Upper lobe of left lung (tissue), 6 donors: ENCODE data around the gene UGT1A9. TPM values are rescaled to one million over a fixed set of nuclear protein-coding genes. Genes with fewer than 3 reads are reported as not detected.
"Not testable (repeated sequence)": the region's sequence is repeated elsewhere in the genome, so short reads cannot be mapped to it uniquely, and the experiment has no call there.

Experiments used
- ATAC-seq, 2 donors: fragments of 200-7000 bp; cut with Tn5 transposase; one replicate each; pipeline ENCODE4 v1.9.1; 2022; ENCODE audit warnings: mild to moderate bottlenecking in 2 of 2, moderate library complexity in 2 of 2; ENCODE audit not compliant: low FRiP score in 2 of 2
- DNase-seq, 2 donors: peaks; one replicate each; pipeline ENCODE4 v3.0.0-alpha.2; 2019 to 2020
- H3K27ac ChIP-seq, 4 donors: fragments of 200-600 bp; sonication (generic); one replicate each; pipeline ENCODE4 v1.5.1; 2016 to 2019
- H3K27me3 ChIP-seq, 4 donors: fragments of 200-600 bp; sonication (generic); one replicate each; pipeline ENCODE4 v1.5.1; 2017 to 2019
- H3K36me3 ChIP-seq, 4 donors: fragments of 200-600 bp; sonication (generic); one replicate each; pipeline ENCODE4 v1.5.1; 2016 to 2019
- H3K4me1 ChIP-seq, 4 donors: fragments of 200-600 bp; sonication (generic); one replicate each; pipeline ENCODE4 v1.5.1; 2018 to 2019
- H3K4me3 ChIP-seq, 4 donors: fragments of 200-600 bp; sonication (generic); one replicate each; pipeline ENCODE4 v1.5.1; 2017 to 2019; ENCODE audit warnings: mild to moderate bottlenecking in 2 of 4, moderate library complexity in 1 of 4
- H3K9me3 ChIP-seq, 4 donors: fragments of 200-600 bp; sonication (generic); one replicate each; pipeline ENCODE4 v1.5.1; 2018 to 2019
- EP300 ChIP-seq, 4 donors: sonication (generic); formaldehyde crosslinking; IDR thresholded peaks; one replicate each; pipeline ENCODE4 v1.5.1; 2017; ENCODE audit warnings: antibody characterized with exemption in 4 of 4, control low read depth in 2 of 4
- POLR2A ChIP-seq, 4 donors: fragments of 450-650 bp; IDR thresholded peaks; one replicate each; pipeline ENCODE4 v1.5.1; 2016 to 2017; ENCODE audit warnings: antibody characterized with exemption in 4 of 4, mild to moderate bottlenecking in 2 of 4
- POLR2AphosphoS5 ChIP-seq, 2 donors: sonication (generic); formaldehyde crosslinking; IDR thresholded peaks; one replicate each; pipeline ENCODE4 v1.5.1; 2017; ENCODE audit warnings: antibody characterized with exemption in 2 of 2
- WGBS, 2 donors: methylation state at CpG; one replicate each; pipeline ENCODE4 v1.1.5; 2017 to 2018; 5-methylcytosine and 5-hydroxymethylcytosine counted together
- total RNA-seq, 6 donors: library from RNA; depleted of rRNA in 4 of 6; stranded (reverse); fragments of >200 nt in 4 of 6; gene quantifications; one replicate each; pipeline versions ENCODE4 v1.1.0 to v1.2.1, GENCODE V29; 2016 to 2021
- TF ChIP-seq, protein P1 (sequence below), 6 experiments: fragments of 450-650 bp in 4 of 6; fragments of 200-600 bp in 2 of 6; sonication (generic) in 2 of 6; IDR thresholded peaks; one replicate each; pipeline ENCODE4 v1.5.1; 2016 to 2019; ENCODE audit warnings: antibody characterized with exemption in 6 of 6
- donor health status: DM: no; HTN: no; CAD: no; lungs with moderate emphysema.
- donor health status: DM: no; HTN: yes; CAD: no; lungs with severe emphysema.

The UGT1A9 gene
- total RNA-seq, 6 donors from 2014 or later: not detected

DNA sequence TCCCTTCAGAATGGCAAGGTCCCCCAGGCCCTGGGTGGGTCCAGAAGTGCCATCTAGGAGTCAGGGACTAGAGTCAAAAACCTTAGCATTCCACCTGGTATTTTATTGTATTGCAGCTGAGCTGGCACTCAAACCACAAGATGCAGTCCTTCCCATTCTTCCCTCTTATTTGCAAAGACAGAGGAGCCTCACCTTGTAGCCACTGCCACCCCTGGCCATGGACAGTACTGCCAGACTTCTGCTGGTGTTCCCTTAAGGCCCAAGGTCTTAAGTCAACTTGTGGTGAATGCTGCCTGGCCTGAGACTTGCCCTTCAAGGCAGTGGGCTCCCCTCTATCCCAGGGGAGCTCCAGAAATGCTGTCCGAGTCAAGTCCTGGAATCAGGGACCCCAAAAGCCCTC lies 28.6 kb upstream of the UGT1A9 start:
- Histone ChIP-seq H3K27ac (no peak overlapping the region), H3K27me3 (no peaks in the 10 kb centered on the region), H3K4me3 (no peak overlapping the region), H3K4me1 (no peaks in the 10 kb centered on the region), H3K36me3 (no peaks in the 10 kb centered on the region), H3K9me3 (peaks cover 0 to 19% (median 10%) of the 10 kb centered on the region in 4 donors)
- WGBS, 2 donors: 92% methylated on average over 1 of the region's 1 CpG; no CpG with 5 or more reads in 1 of the 2 donors
- ATAC-seq (no peak), DNase-seq (no peak)
- TF ChIP-seq POLR2AphosphoS5 (IDR thresholded peaks at IDR 0.05): no peak
- TF ChIP-seq, protein P1, sequence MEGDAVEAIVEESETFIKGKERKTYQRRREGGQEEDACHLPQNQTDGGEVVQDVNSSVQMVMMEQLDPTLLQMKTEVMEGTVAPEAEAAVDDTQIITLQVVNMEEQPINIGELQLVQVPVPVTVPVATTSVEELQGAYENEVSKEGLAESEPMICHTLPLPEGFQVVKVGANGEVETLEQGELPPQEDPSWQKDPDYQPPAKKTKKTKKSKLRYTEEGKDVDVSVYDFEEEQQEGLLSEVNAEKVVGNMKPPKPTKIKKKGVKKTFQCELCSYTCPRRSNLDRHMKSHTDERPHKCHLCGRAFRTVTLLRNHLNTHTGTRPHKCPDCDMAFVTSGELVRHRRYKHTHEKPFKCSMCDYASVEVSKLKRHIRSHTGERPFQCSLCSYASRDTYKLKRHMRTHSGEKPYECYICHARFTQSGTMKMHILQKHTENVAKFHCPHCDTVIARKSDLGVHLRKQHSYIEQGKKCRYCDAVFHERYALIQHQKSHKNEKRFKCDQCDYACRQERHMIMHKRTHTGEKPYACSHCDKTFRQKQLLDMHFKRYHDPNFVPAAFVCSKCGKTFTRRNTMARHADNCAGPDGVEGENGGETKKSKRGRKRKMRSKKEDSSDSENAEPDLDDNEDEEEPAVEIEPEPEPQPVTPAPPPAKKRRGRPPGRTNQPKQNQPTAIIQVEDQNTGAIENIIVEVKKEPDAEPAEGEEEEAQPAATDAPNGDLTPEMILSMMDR (IDR thresholded peaks at IDR 0.05): peak in 1 of 6 experiments; percentile 8

DNA sequence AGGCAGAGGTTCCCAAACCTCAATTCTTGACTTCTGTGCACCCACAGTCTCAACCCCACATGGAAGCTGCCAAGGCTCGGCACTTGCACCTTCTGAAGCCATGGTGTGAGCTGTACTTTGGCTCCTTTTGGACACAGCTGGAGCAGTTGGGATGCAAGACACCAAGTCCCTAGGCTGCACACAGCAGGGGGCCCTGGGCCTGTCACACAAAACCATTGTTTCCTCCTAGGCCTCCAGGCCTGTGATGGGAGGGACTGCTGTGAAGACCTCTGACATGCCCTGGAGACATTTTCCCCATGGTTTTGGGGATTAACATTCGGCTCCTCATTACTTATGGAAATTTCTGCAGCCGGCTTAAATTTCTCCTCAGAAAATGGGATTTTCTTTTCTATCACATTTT lies 25.7 kb upstream of the UGT1A9 start:
- H3K27ac ChIP-seq, DNase-seq, H3K27me3 ChIP-seq, H3K4me3 ChIP-seq, H3K4me1 ChIP-seq, ATAC-seq, H3K36me3 ChIP-seq: not testable (repeated sequence)
- 92 to 93% methylated on average over 3 of the region's 3 CpGs for WGBS, 2 donors
- H3K9me3 ChIP-seq: peaks cover 0 to 19% (median 10%) of the 10 kb centered on the region in 4 donors

DNA sequence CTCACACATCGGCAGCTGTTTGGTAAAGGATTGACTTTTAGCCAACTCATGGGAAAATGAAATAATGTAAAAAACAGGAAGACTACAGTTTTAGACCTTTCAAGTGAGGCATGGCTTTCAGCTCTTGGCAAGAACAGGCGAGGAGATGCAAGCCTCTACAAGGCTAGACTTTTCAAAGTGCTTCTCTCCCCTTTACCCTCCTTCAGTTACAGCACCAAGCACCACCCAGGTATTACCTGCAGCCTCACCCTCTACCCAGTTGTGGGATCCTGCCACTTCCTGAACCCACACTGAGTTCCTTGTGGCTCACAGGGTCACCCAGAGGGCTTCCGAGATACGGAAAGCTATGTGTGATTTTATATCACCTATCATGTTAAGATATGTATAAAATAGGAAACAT lies 20.7 kb upstream of the UGT1A9 start:
- Histone ChIP-seq H3K4me3 (no peak overlapping the region), H3K9me3 (peaks cover 0 to 10% (median 7%) of the 10 kb centered on the region in 4 donors), H3K4me1 (no peaks in the 10 kb centered on the region), H3K27me3 (no peaks in the 10 kb centered on the region), H3K27ac (no peak overlapping the region), H3K36me3 (no peaks in the 10 kb centered on the region)
- no peak for DNase-seq
- no peak for ATAC-seq
- TF ChIP-seq POLR2AphosphoS5 (IDR thresholded peaks at IDR 0.05): no peak
- no peak for TF ChIP-seq EP300 (IDR thresholded peaks at IDR 0.05)
- TF ChIP-seq, protein P1 (IDR thresholded peaks at IDR 0.05): no peak
- no peak for TF ChIP-seq POLR2A (IDR thresholded peaks at IDR 0.05)
- 73 to 90% methylated on average over 4 of the region's 4 CpGs for WGBS, 2 donors

DNA sequence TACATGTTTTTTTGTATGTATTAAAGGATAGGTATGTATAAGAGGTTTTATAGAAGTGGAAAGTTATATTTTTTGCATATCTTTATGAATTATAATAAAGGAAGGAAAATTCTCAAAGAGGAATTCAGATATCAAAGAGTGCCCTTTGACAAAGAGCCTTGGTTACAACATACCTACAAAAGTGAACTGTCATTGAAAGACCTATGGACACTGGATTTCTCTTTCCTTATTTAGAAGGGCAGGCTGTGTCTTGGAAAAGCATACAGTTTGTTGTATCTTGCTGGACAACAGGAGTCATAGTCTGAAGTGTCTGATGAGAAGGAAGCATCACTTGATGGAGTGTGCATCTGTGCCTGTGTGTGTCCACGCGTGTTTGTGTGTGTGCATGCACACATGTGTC lies 20.3 kb upstream of the UGT1A9 start:
- Histone ChIP-seq H3K27ac (no peak overlapping the region), H3K9me3 (peaks cover 0 to 6% (median 3%) of the 10 kb centered on the region in 4 donors), H3K27me3 (no peaks in the 10 kb centered on the region), H3K36me3 (no peaks in the 10 kb centered on the region), H3K4me3 (no peak overlapping the region), H3K4me1 (no peaks in the 10 kb centered on the region)
- no peak for ATAC-seq
- DNase-seq: no peak
- 96 to 100% methylated on average over 2 of the region's 2 CpGs for WGBS, 2 donors
- TF ChIP-seq POLR2A (IDR thresholded peaks at IDR 0.05) (no peak), POLR2AphosphoS5 (IDR thresholded peaks at IDR 0.05) (no peak), EP300 (IDR thresholded peaks at IDR 0.05) (no peak)
- TF ChIP-seq, protein P1 (IDR thresholded peaks at IDR 0.05): no peak

DNA sequence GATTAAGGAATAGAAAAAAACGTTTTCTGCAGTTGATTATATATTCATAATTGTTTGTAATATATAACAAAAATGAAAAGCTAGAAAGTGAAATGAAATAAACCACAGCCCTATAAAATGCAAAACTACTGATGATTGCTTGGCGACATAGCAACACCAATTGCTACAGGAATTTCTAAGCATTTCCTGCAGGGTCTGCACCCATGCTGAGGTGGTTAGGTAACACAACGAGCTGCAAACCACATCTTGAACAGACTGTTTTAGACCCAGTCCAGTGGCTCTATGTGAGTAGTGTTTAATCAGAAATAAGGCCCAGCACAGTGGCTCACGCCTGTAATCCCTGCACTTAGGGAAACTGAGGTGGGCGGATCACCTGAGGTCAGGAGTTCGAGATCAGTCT lies 17.2 kb upstream of the UGT1A9 start:
- Histone ChIP-seq H3K4me1 (no peaks in the 10 kb centered on the region), H3K27ac (no peak overlapping the region), H3K4me3 (no peak overlapping the region), H3K27me3 (no peaks in the 10 kb centered on the region), H3K36me3 (no peaks in the 10 kb centered on the region), H3K9me3 (no peaks in the 10 kb centered on the region)
- DNase-seq (no peak), ATAC-seq (no peak)
- 60 to 69% methylated on average over 6 of the region's 6 CpGs for WGBS, 2 donors
- TF ChIP-seq EP300 (IDR thresholded peaks at IDR 0.05) (no peak), POLR2AphosphoS5 (IDR thresholded peaks at IDR 0.05) (no peak), POLR2A (IDR thresholded peaks at IDR 0.05) (no peak)
- TF ChIP-seq, protein P1 (IDR thresholded peaks at IDR 0.05): no peak
